ENCODE results near the gene CTDSPL2. TPM values are rescaled to one million over a fixed set of nuclear protein-coding genes. Genes with fewer than 3 reads are reported as not detected.

Gene CTDSPL2
- total and polyA plus RNA-seq, 2 experiments from 2014 or later, result 42.2 to 86.2 TPM

DNA sequence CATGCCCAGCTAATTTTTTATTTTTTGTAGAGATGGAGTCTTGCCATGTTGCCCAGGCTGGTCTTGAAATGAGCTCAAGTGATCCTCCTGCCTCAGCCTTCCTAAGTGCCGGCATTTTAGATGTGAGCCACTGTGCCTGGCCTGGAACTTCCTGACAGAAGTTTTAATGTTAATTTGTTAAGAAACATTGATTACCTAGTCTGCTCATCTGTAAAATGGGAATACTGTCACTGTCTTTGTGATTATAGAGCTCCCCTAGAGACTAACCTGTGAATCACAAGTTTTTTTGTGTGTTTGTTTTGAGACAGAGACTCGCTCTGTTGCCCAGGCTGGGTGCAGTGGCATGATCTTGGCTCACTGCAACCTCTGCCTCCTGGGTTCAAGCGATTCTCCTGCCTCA, 105.3 kb downstream of the CTDSPL2 start:
- Histone ChIP-seq H3K4me1 (ENCODE audit: insufficient read depth) (no peaks in the 10 kb centered on the region; the same call in 1 of the 2 replicates), H4K20me1 (replicated peaks; ENCODE audit: insufficient read depth) (0 out of 2 replicates have a peak, but pooled peaks cover 5% of the 10 kb centered on the region), H3K79me2 (replicated peaks; ENCODE audit: insufficient read depth) (peaks cover 16% of the 10 kb centered on the region), H3F3A (replicated peaks; ENCODE audit: low read depth) (peaks cover 22% of the 10 kb centered on the region; the same call in 1 of the 2 replicates), H2AFZ (no peak overlapping the region), H3K4me2 (no peak overlapping the region), H3K27me3 (ENCODE audit: insufficient read depth) (no peaks in the 10 kb centered on the region), H3K9me2 (ENCODE audit: insufficient read depth) (no peaks in the 10 kb centered on the region), H3K4me3 (no peak overlapping the region), H3K36me3 (ENCODE audit: insufficient read depth) (0 out of 2 replicates have a peak, but pooled peaks cover 4% of the 10 kb centered on the region), H3K27ac (ENCODE audit: low read depth) (no peak overlapping the region)
- Mint-ChIP-seq H3K9me3 (no peaks in the 10 kb centered on the region), H3K4me1 (peaks cover 10% of the 10 kb centered on the region), H3K27ac (no peak overlapping the region), H3K4me3 (no peak overlapping the region), H3K27me3 (ENCODE audit: insufficient read depth, low read depth, poor library complexity) (peaks cover 5% of the 10 kb centered on the region), H3K36me3 (ENCODE audit: low read depth) (peaks cover 12% of the 10 kb centered on the region)
- DNase-seq (ENCODE audit: low spot score) (peak; percentile 49), ATAC-seq (no peak)
- TF ChIP-seq ZNF114 (CRISPR knock-in tag; IDR thresholded peaks at IDR 0.05), result no peak
- TF ChIP-seq, protein P1, sequence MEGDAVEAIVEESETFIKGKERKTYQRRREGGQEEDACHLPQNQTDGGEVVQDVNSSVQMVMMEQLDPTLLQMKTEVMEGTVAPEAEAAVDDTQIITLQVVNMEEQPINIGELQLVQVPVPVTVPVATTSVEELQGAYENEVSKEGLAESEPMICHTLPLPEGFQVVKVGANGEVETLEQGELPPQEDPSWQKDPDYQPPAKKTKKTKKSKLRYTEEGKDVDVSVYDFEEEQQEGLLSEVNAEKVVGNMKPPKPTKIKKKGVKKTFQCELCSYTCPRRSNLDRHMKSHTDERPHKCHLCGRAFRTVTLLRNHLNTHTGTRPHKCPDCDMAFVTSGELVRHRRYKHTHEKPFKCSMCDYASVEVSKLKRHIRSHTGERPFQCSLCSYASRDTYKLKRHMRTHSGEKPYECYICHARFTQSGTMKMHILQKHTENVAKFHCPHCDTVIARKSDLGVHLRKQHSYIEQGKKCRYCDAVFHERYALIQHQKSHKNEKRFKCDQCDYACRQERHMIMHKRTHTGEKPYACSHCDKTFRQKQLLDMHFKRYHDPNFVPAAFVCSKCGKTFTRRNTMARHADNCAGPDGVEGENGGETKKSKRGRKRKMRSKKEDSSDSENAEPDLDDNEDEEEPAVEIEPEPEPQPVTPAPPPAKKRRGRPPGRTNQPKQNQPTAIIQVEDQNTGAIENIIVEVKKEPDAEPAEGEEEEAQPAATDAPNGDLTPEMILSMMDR (conservative IDR thresholded peaks at IDR 0.05; ENCODE audit: low read depth in 2 of 2), result peak in 1 of 2 experiments; percentile 63; a peak in 3 of 4 replicates

DNA sequence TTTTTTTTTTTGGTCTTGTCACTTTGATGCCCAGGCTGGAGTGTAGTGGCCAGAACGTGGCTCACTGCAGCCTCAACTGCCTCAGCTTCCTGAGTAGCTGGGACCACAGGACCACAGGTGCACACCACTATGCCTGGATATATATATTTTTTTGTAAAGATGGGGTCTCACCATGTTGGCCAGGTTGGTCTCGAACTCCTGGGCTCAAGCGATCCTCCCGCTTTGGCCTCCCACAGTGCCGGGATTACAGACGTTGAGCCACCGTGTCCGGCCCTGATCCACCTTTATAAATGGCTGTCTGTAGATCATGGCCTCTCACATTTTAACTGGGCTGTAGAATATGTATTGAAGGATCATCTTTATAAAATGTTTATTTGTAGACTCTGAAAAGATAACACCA, 107.7 kb downstream of the CTDSPL2 start:
- DNase-seq (ENCODE audit: low spot score) (no peak), ATAC-seq (no peak)
- no peak overlapping the region for H3K27ac Mint-ChIP-seq
- Histone ChIP-seq H2AFZ (no peak overlapping the region), H3K4me2 (peak overlapping the region; percentile 91), H3K4me3 (peak overlapping the region; percentile 75), H3K79me2 (replicated peaks; ENCODE audit: insufficient read depth) (peaks cover 39% of the 10 kb centered on the region), H3K9me2 (ENCODE audit: insufficient read depth) (no peaks in the 10 kb centered on the region), H3K36me3 (ENCODE audit: insufficient read depth) (peaks cover 17% of the 10 kb centered on the region; the same call in 1 of the 2 replicates), H3F3A (replicated peaks; ENCODE audit: low read depth) (peaks cover 22% of the 10 kb centered on the region; the same call in 1 of the 2 replicates), H3K4me1 (ENCODE audit: insufficient read depth) (peaks cover 9% of the 10 kb centered on the region), H3K27me3 (ENCODE audit: insufficient read depth) (no peaks in the 10 kb centered on the region), H3K27ac (ENCODE audit: low read depth) (0 out of 2 replicates have a peak overlapping the region, but pooled peaks have one; percentile 99), H4K20me1 (replicated peaks; ENCODE audit: insufficient read depth) (peaks cover 11% of the 10 kb centered on the region)
- peaks cover 18% of the 10 kb centered on the region for H3K4me1 Mint-ChIP-seq
- peaks cover 33% of the 10 kb centered on the region for H3K36me3 Mint-ChIP-seq (ENCODE audit: low read depth)
- no peak for TF ChIP-seq STAT1 (IDR thresholded peaks at IDR 0.05; ENCODE audit: unreplicated experiment)
- no peak for TF ChIP-seq POLR2AphosphoS5 (IDR thresholded peaks at IDR 0.05; ENCODE audit: low read depth)
- no peak for TF ChIP-seq EZH2 (IDR thresholded peaks at IDR 0.05; ENCODE audit: low read depth, unreplicated experiment)
- TF ChIP-seq, protein P2, sequence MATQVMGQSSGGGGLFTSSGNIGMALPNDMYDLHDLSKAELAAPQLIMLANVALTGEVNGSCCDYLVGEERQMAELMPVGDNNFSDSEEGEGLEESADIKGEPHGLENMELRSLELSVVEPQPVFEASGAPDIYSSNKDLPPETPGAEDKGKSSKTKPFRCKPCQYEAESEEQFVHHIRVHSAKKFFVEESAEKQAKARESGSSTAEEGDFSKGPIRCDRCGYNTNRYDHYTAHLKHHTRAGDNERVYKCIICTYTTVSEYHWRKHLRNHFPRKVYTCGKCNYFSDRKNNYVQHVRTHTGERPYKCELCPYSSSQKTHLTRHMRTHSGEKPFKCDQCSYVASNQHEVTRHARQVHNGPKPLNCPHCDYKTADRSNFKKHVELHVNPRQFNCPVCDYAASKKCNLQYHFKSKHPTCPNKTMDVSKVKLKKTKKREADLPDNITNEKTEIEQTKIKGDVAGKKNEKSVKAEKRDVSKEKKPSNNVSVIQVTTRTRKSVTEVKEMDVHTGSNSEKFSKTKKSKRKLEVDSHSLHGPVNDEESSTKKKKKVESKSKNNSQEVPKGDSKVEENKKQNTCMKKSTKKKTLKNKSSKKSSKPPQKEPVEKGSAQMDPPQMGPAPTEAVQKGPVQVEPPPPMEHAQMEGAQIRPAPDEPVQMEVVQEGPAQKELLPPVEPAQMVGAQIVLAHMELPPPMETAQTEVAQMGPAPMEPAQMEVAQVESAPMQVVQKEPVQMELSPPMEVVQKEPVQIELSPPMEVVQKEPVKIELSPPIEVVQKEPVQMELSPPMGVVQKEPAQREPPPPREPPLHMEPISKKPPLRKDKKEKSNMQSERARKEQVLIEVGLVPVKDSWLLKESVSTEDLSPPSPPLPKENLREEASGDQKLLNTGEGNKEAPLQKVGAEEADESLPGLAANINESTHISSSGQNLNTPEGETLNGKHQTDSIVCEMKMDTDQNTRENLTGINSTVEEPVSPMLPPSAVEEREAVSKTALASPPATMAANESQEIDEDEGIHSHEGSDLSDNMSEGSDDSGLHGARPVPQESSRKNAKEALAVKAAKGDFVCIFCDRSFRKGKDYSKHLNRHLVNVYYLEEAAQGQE (IDR thresholded peaks at IDR 0.05; ENCODE audit: unreplicated experiment), result no peak
- TF ChIP-seq, protein P3, sequence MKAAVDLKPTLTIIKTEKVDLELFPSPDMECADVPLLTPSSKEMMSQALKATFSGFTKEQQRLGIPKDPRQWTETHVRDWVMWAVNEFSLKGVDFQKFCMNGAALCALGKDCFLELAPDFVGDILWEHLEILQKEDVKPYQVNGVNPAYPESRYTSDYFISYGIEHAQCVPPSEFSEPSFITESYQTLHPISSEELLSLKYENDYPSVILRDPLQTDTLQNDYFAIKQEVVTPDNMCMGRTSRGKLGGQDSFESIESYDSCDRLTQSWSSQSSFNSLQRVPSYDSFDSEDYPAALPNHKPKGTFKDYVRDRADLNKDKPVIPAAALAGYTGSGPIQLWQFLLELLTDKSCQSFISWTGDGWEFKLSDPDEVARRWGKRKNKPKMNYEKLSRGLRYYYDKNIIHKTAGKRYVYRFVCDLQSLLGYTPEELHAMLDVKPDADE (IDR thresholded peaks at IDR 0.05), result no peak
- no peak for TF ChIP-seq CREB1 (CRISPR knock-in tag; IDR thresholded peaks at IDR 0.05; ENCODE audit: low read depth)
- TF ChIP-seq ZNF114 (CRISPR knock-in tag; IDR thresholded peaks at IDR 0.05), result no peak
- no peaks in the 10 kb centered on the region for H3K9me3 Mint-ChIP-seq
- peaks cover 5% of the 10 kb centered on the region for H3K27me3 Mint-ChIP-seq (ENCODE audit: insufficient read depth, low read depth, poor library complexity)
- peak overlapping the region; percentile 83 for H3K4me3 Mint-ChIP-seq
